OCI-LY1 (cell line): ENCODE results near the gene C1QTNF6.

ENCODE experiments used
- H2AFZ ChIP-seq: fragments of 200-600 bp; sonication (generic), shearing (Covaris generic); 2 replicates; pipeline ENCODE4 v1.6.0; 2014; ENCODE audit warnings: antibody characterized with exemption, mild to moderate bottlenecking, low read length
- H3F3A ChIP-seq: fragments of 200-600 bp; sonication (generic), shearing (Covaris generic); 2 replicates; pipeline ENCODE4 v1.6.0; 2014; ENCODE audit warnings: mild to moderate bottlenecking, antibody characterized with exemption, low read length, moderate library complexity; ENCODE audit not compliant: insufficient read depth
- H3K27ac ChIP-seq: fragments of 200-600 bp; sonication (generic); 2 replicates; pipeline ENCODE4 v1.5.1; 2014; ENCODE audit warnings: low read length, mixed run types, mild to moderate bottlenecking, low read depth; ENCODE audit not compliant: poor library complexity, severe bottlenecking
- H3K27me3 ChIP-seq: fragments of 200-600 bp; sonication (generic); 2 replicates; pipeline ENCODE4 v1.6.0; 2014; ENCODE audit warnings: antibody characterized with exemption, mild to moderate bottlenecking, low read length, moderate library complexity; ENCODE audit not compliant: insufficient read depth
- H3K36me3 ChIP-seq: fragments of 200-600 bp; sonication (generic); 2 replicates; pipeline ENCODE4 v1.6.1; 2014; ENCODE audit warnings: mild to moderate bottlenecking, antibody characterized with exemption, low read length, moderate library complexity, mixed read lengths; ENCODE audit not compliant: insufficient read depth
- H3K4me1 ChIP-seq: fragments of 200-600 bp; sonication (generic); 2 replicates; pipeline ENCODE4 v1.5.1; 2014; ENCODE audit warnings: mild to moderate bottlenecking, low read length, moderate library complexity; ENCODE audit not compliant: insufficient read depth, severe bottlenecking
- H3K4me2 ChIP-seq: fragments of 200-600 bp; sonication (generic), shearing (Covaris generic); 2 replicates; pipeline ENCODE4 v1.6.1; 2014; ENCODE audit warnings: low read length
- H3K4me3 ChIP-seq: fragments of 200-600 bp; sonication (generic); 2 replicates; pipeline ENCODE4 v1.5.1; 2014; ENCODE audit warnings: low read length, low read depth, mild to moderate bottlenecking, mixed read lengths; ENCODE audit not compliant: poor library complexity, severe bottlenecking
- H3K79me2 ChIP-seq: fragments of 200-600 bp; shearing (Covaris generic); 2 replicates; pipeline ENCODE4 v1.6.1; 2016; ENCODE audit warnings: mixed run types, low read length, mixed read lengths; ENCODE audit not compliant: insufficient read depth
- H3K9ac ChIP-seq: fragments of 200-600 bp; sonication (generic), shearing (Covaris generic); 2 replicates; pipeline ENCODE4 v1.6.1; 2014; ENCODE audit warnings: mild to moderate bottlenecking, low read length, mixed read lengths
- H3K9me2 ChIP-seq: fragments of 200-600 bp; sonication (generic), shearing (Covaris generic); 2 replicates; pipeline ENCODE4 v1.6.1; 2014; ENCODE audit warnings: low read depth, mild to moderate bottlenecking, low read length, mixed read lengths
- H3K9me3 ChIP-seq: fragments of 200-600 bp; shearing (Covaris generic); 2 replicates; pipeline ENCODE4 v1.6.1; 2014; ENCODE audit warnings: low read length, mixed read lengths
- H4K20me1 ChIP-seq: fragments of 200-600 bp; sonication (generic), shearing (Covaris generic); 2 replicates; pipeline ENCODE4 v1.6.0; 2016; ENCODE audit warnings: mild to moderate bottlenecking, low read length; ENCODE audit not compliant: insufficient read depth
- CTCF ChIP-seq: fragments of 200-600 bp; sonication (generic), shearing (Covaris generic); IDR thresholded peaks from 2 replicates; pipeline ENCODE4 v1.5.1; 2017; ENCODE audit warnings: mild to moderate bottlenecking, antibody characterized with exemption, low read length, moderate library complexity, mixed read lengths
- EZH2 ChIP-seq: fragments of 200-600 bp; sonication (generic), shearing (Covaris generic); IDR thresholded peaks from 2 replicates; pipeline ENCODE4 v1.8.0; 2017; ENCODE audit warnings: borderline replicate concordance, mixed run types, mild to moderate bottlenecking, antibody characterized with exemption, low read length, moderate library complexity, mixed read lengths

Gene C1QTNF6

GRCh38 chr22:37167176-37167980 lies 20.7 kb downstream of the C1QTNF6 start:
- Histone ChIP-seq H3K9ac (no peak overlapping the region), H3K9me2 (no peaks in the 10 kb centered on the region), H4K20me1 (no peaks in the 10 kb centered on the region), H3K4me3 (no peak overlapping the region), H3K79me2 (no peaks in the 10 kb centered on the region), H3K4me2 (no peak overlapping the region), H3K4me1 (no peaks in the 10 kb centered on the region), H3K27me3 (peaks cover 12% of the 10 kb centered on the region), H2AFZ (no peak overlapping the region), H3K27ac (no peak overlapping the region), H3K9me3 (no peaks in the 10 kb centered on the region), H3F3A (no peaks in the 10 kb centered on the region), H3K36me3 (no peaks in the 10 kb centered on the region)
- no peak for TF ChIP-seq EZH2
- no peak for TF ChIP-seq CTCF

- peaks cover 1% of the 10 kb centered on the region; the same call in 1 of the 2 replicates for H3K36me3 ChIP-seq
- H3K27ac ChIP-seq: no peak overlapping the region
- H3K4me2 ChIP-seq: no peak overlapping the region
- TF ChIP-seq CTCF: peak; percentile 93
- no peak for TF ChIP-seq EZH2
- H3K79me2 ChIP-seq: no peaks in the 10 kb centered on the region
- no peaks in the 10 kb centered on the region for H3F3A ChIP-seq
- H3K4me1 ChIP-seq: no peaks in the 10 kb centered on the region
- H2AFZ ChIP-seq: no peak overlapping the region
- H4K20me1 ChIP-seq: no peaks in the 10 kb centered on the region
- H3K9ac ChIP-seq: no peak overlapping the region
- H3K4me3 ChIP-seq: no peak overlapping the region
- no peaks in the 10 kb centered on the region for H3K9me2 ChIP-seq
- peaks cover 3% of the 10 kb centered on the region for H3K9me3 ChIP-seq
- peaks cover 13% of the 10 kb centered on the region; the same call in 1 of the 2 replicates for H3K27me3 ChIP-seq
Observed at GRCh38 chr22:37166675-37167066, 21.4 kb downstream of the C1QTNF6 start.

DNA sequence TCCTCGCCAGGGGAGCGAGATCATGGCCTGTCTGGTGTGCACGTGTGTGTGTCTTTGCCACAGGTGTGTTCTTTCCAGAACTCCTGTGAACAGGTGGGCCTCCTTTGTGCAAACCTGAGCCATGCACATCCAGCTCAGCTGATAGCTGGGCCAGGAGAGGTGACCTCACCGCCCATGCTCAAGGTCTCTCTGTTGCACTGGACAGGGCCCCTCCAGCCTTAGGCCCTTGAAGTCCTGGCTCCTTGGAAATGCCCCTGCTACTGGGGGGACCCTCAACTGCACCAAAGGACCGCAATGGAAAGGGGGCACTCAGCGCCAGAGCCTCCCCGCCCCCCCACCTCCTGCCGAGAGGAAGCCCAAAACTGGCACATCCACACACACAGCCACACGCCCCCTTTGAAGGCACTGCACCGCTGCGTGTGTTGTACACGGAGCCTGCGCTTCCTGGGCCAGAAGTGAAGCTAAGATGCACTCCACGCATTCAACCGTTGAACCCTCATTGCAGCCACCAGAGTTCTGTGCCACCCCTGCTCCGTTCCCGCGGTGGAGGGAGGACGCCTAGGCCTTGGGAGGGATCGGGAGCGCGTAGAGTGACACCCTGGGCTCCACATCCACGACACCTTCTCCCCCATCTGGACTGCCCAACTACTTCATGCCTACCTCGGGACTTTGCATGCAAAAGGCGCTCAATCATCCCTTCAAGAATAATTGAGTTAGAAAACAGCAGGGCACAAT lies 21.9 kb downstream of the C1QTNF6 start:
- Histone ChIP-seq H3K9ac (no peak overlapping the region), H3K36me3 (peaks cover 6% of the 10 kb centered on the region; the same call in 1 of the 2 replicates), H3K4me2 (no peak overlapping the region), H3K9me2 (no peaks in the 10 kb centered on the region), H3K9me3 (peaks cover 8% of the 10 kb centered on the region), H3K4me1 (no peaks in the 10 kb centered on the region), H4K20me1 (no peaks in the 10 kb centered on the region), H3F3A (no peaks in the 10 kb centered on the region), H3K4me3 (no peak overlapping the region), H2AFZ (no peak overlapping the region), H3K27me3 (peaks cover 17% of the 10 kb centered on the region; the same call in 1 of the 2 replicates), H3K27ac (no peak overlapping the region), H3K79me2 (no peaks in the 10 kb centered on the region)
- TF ChIP-seq EZH2 (no peak), CTCF (no peak)
